ENCODE data around the gene KCNE2.

Gene KCNE2

DNA sequence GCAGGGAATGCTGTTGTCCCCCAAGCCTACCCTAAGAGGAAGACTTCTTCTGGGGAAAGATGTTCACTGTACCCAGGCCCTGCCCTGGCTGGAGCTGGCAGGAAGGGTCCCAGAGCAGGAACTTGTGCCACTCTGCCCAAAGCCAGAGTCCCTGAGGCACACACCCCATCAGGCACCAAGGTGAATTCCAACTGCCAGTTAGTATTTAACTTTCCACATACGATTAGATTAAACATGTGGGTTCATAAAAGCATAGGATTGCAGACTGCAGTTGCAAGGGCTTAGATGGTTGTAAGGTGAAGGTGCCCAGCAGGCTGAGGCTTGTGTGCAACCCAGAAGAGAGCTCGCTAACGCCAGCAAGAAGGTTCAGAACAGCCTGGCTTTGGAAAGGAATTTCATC, at the start of gene KCNE2:
Gene KCNE2, plus strand, starts transcription at position 274 of the 400 bp plus-strand sequence. CDS start 6,473 bp downstream, outside the sequence.
- no peak for DNase-seq (ENCODE audit: extremely low spot score)
- ChIA-PET POLR2A (no interaction called here), CTCF (interaction anchor here (2.5 to 3.3 kb wide), 2 partner anchors 239 to 440 kb away, joined by 20 to 22 read pairs; no protein-coding TSS in a partner anchor)
- TF ChIP-seq, protein P1, sequence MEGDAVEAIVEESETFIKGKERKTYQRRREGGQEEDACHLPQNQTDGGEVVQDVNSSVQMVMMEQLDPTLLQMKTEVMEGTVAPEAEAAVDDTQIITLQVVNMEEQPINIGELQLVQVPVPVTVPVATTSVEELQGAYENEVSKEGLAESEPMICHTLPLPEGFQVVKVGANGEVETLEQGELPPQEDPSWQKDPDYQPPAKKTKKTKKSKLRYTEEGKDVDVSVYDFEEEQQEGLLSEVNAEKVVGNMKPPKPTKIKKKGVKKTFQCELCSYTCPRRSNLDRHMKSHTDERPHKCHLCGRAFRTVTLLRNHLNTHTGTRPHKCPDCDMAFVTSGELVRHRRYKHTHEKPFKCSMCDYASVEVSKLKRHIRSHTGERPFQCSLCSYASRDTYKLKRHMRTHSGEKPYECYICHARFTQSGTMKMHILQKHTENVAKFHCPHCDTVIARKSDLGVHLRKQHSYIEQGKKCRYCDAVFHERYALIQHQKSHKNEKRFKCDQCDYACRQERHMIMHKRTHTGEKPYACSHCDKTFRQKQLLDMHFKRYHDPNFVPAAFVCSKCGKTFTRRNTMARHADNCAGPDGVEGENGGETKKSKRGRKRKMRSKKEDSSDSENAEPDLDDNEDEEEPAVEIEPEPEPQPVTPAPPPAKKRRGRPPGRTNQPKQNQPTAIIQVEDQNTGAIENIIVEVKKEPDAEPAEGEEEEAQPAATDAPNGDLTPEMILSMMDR (IDR thresholded peaks at IDR 0.05; ENCODE audit: control extremely low read depth, extremely low read depth, low read depth, missing control alignments) = no peak

DNA sequence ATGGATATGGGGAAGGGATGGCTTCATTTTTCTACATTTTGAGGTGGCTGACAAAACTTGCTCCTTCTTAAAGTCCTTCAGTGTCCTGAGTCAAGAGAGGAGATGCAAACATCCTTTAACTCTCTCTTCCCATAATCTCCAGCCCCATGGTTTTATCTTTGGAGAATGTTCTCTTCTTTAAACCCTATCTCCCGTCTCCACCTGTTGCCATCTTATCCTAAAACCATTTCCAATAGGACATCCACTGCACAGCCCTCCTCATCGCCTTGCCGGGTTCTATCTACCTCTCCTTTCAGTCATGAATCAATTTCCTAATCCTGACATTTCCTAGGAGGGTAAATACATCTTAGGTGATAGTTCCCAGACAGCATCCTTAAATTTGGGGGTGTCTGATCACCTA, 44.2 kb upstream of the KCNE2 start:
- TF ChIP-seq, protein P1 (IDR thresholded peaks at IDR 0.05; ENCODE audit: control extremely low read depth, extremely low read depth, low read depth, missing control alignments) = no peak
- CTCF ChIA-PET = interaction anchor here (1.4 kb wide), 1 partner anchor 395 kb away, joined by 3 read pairs; no protein-coding TSS in a partner anchor
- POLR2A ChIA-PET = no interaction called here
- DNase-seq (ENCODE audit: extremely low spot score) = no peak

GRCh38 chr21:34320011-34320410, 43.8 kb upstream of the KCNE2 start:
- no peak for DNase-seq (ENCODE audit: extremely low spot score)
- TF ChIP-seq, protein P1 (IDR thresholded peaks at IDR 0.05; ENCODE audit: control extremely low read depth, extremely low read depth, low read depth, missing control alignments) = no peak
- ChIA-PET CTCF (no interaction called here), POLR2A (no interaction called here)

- no peak for DNase-seq (ENCODE audit: extremely low spot score)
- CTCF ChIA-PET = interaction anchor here (10.2 kb wide), 1 partner anchor 17 kb away, joined by 64 read pairs; no protein-coding TSS in a partner anchor
- POLR2A ChIA-PET = no interaction called here
- TF ChIP-seq, protein P1 (IDR thresholded peaks at IDR 0.05; ENCODE audit: control extremely low read depth, extremely low read depth, low read depth, missing control alignments) = no peak
Measured at GRCh38 chr21:34330055-34330454, 33.8 kb upstream of the KCNE2 start.

DNA sequence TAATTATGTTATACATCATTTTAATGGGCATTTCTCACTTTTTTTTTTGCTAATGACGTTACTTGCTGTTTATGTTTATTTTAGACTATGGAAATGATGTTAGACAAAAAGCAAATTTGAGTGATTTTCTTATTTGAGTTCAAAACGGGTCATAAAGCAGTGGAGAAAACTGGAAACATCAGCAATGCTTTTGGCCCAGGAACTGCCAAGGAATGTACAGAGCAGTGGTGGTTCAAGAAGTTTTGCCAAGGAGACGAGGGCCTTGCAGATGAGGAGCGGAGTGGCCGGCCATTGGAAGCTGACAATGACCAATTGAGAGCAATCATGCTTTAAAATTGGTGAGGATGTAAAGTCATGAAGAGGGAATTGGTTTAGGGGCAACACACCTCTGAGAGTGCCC, 32.1 kb upstream of the KCNE2 start:
- POLR2A ChIA-PET = no interaction called here
- no peak for DNase-seq (ENCODE audit: extremely low spot score)
- TF ChIP-seq, protein P1 (IDR thresholded peaks at IDR 0.05; ENCODE audit: control extremely low read depth, extremely low read depth, low read depth, missing control alignments) = no peak
- CTCF ChIA-PET = interaction anchor here (1.5 to 10.2 kb wide), 2 partner anchors 15 to 407 kb away, joined by 3 to 64 read pairs; no protein-coding TSS in a partner anchor

GRCh38 chr21:34332347-34332746, 31.5 kb upstream of the KCNE2 start:
- POLR2A ChIA-PET = no interaction called here
- DNase-seq (ENCODE audit: extremely low spot score) = no peak
- CTCF ChIA-PET = interaction anchor here (1.5 to 10.2 kb wide), 2 partner anchors 14 to 408 kb away, joined by 3 to 64 read pairs; no protein-coding TSS in a partner anchor
- TF ChIP-seq, protein P1 (IDR thresholded peaks at IDR 0.05; ENCODE audit: control extremely low read depth, extremely low read depth, low read depth, missing control alignments) = no peak
